HepG2 (cell line): ENCODE results near the gene TMEM238. TPM values are rescaled to one million over a fixed set of nuclear protein-coding genes. Genes with fewer than 3 reads are reported as not detected.

Source experiments
- ATAC-seq: fragments of 200-7000 bp; cut with Tn5 transposase; 3 replicates; pipeline ENCODE4 v1.9.1; 2020; ENCODE audit warnings: mild to moderate bottlenecking, moderate library complexity
- BruUV-seq: library from RNA; stranded (reverse); fragments of 400-500 nt; replicated peaks from 2 replicates; lab custom pipeline; 2021; lab: Mats Ljungman, UMichigan
- CTCF ChIA-PET: fragments of 300-600 bp; formaldehyde crosslinking; extraction: SDS; loops from one replicate; lab custom pipeline; 2021; ENCODE audit warnings: low total read pairs, inconsistent platforms, low intra/inter-chr PET ratio; lab: Yijun Ruan, JAX
- POLR2A ChIA-PET: fragments of 350-600 bp; sonication (Branson Sonifier 250); formaldehyde crosslinking; loops from one replicate; lab custom pipeline; 2020; ENCODE audit warnings: antibody characterized with exemption, inconsistent platforms; lab: Yijun Ruan, JAX
- DNase-seq: peaks from one replicate; pipeline ENCODE4 v3.0.0-alpha.2; 2015; ENCODE audit warnings: low spot score
- FAIRE-seq: peaks from 3 replicates; lab custom pipeline; 2011; peaks lifted over from hg19 to GRCh38; lab: Jason Lieb, UNC
- H2AFZ ChIP-seq: one replicate; pipeline ENCODE4 v1.6.1; 2011; ENCODE audit warnings: low read length, inconsistent platforms
- H3K27ac ChIP-seq: fragments of 300-600 bp; 3 replicates; pipeline ENCODE4 v1.8.0; 2011; ENCODE audit warnings: mixed run types, mild to moderate bottlenecking, mixed read lengths, low read length, inconsistent platforms; ENCODE audit not compliant: insufficient read depth; ENCODE audit errors: extremely low read length
- H3K27me3 ChIP-seq, 2 experiments: fragments of 200-600 bp in 1 of 2; 2 replicates in 1 of 2; 3 replicates in 1 of 2; pipeline versions ENCODE4 v1.6.0 to v1.8.0; 2011; ENCODE audit warnings: low read length in 2 of 2, mild to moderate bottlenecking in 2 of 2, moderate library complexity in 2 of 2, inconsistent platforms in 1 of 2; ENCODE audit not compliant: insufficient read depth in 2 of 2, control insufficient read depth in 1 of 2
- H3K36me3 ChIP-seq, 2 experiments: fragments of 200-600 bp in 1 of 2; replicated peaks in 1 of 2; 2 replicates in 1 of 2; 3 replicates in 1 of 2; pipeline versions ENCODE4 v1.5.1 to v1.8.0; 2011; ENCODE audit warnings: low read length in 2 of 2, inconsistent platforms in 1 of 2; ENCODE audit not compliant: insufficient read depth in 2 of 2, control insufficient read depth in 1 of 2
- H3K4me1 ChIP-seq: 2 replicates; pipeline ENCODE4 v1.5.1; 2012; ENCODE audit warnings: low read length, inconsistent platforms; ENCODE audit not compliant: insufficient read depth
- H3K4me2 ChIP-seq: 2 replicates; pipeline ENCODE4 v1.6.0; 2011; ENCODE audit warnings: low read depth, low read length, inconsistent platforms
- H3K4me3 ChIP-seq, 3 experiments: fragments of 200-600 bp in 1 of 3; sonication (generic), shearing (Covaris generic) in 1 of 3; replicated peaks in 1 of 3; 2 replicates each; pipeline ENCODE4 v1.5.1; 2011 to 2016; ENCODE audit warnings: low read length in 3 of 3, inconsistent platforms in 2 of 3, low read depth in 2 of 3, mild to moderate bottlenecking in 2 of 3, control low read depth in 1 of 3, mixed read lengths in 1 of 3; ENCODE audit not compliant: insufficient read depth in 1 of 3
- H3K79me2 ChIP-seq: one replicate; pipeline ENCODE4 v1.6.1; 2011; ENCODE audit warnings: low read length, inconsistent platforms; ENCODE audit not compliant: insufficient read depth
- H3K9ac ChIP-seq: 2 replicates; pipeline ENCODE4 v1.6.0; 2011; ENCODE audit warnings: mild to moderate bottlenecking, low read depth, low read length, inconsistent platforms; ENCODE audit not compliant: insufficient read depth
- H3K9me3 ChIP-seq: 2 replicates; pipeline ENCODE4 v1.5.1; 2012; ENCODE audit warnings: mild to moderate bottlenecking, low read length
- H4K20me1 ChIP-seq: 2 replicates; pipeline ENCODE4 v1.6.0; 2011; ENCODE audit warnings: inconsistent platforms, mild to moderate bottlenecking, low read length, moderate library complexity; ENCODE audit not compliant: insufficient read depth
- MBNL3 ChIP-seq: fragments of 250-450 bp; sonication (Bioruptor Pico); conservative IDR thresholded peaks from 2 replicates; pipeline ENCODE4 v1.8.0; 2022; ENCODE audit warnings: mild to moderate bottlenecking, inconsistent platforms
- MZF1 ChIP-seq: sonication (generic); formaldehyde crosslinking; IDR thresholded peaks from 2 replicates; pipeline ENCODE4 v1.8.1; 2023; ENCODE audit warnings: mild to moderate bottlenecking, missing genetic modification reagents, borderline replicate concordance
- PPARG ChIP-seq: conservative IDR thresholded peaks from 2 replicates; pipeline ENCODE4 v1.6.1; 2016; ENCODE audit warnings: missing biosample characterization, missing genetic modification reagents
- TCF7 ChIP-seq: sonication (generic); IDR thresholded peaks from 2 replicates; pipeline ENCODE4 v1.6.1; 2016; ENCODE audit warnings: antibody characterized with exemption, low read depth
- TEAD3 ChIP-seq: optimal IDR thresholded peaks from 2 replicates; pipeline ENCODE3; 2016; ENCODE audit warnings: borderline replicate concordance
- YEATS4 ChIP-seq: sonication (generic); formaldehyde crosslinking; IDR thresholded peaks from 2 replicates; pipeline ENCODE4 v1.4.0; 2020; ENCODE audit warnings: missing genetic modification reagents, borderline replicate concordance
- ZFP41 ChIP-seq: sonication (generic); formaldehyde crosslinking; IDR thresholded peaks from 2 replicates; pipeline ENCODE4 v1.4.0; 2020; ENCODE audit warnings: mild to moderate bottlenecking, missing genetic modification reagents, borderline replicate concordance
- ZNF468 ChIP-seq: sonication (generic); formaldehyde crosslinking; IDR thresholded peaks from 2 replicates; pipeline ENCODE4 v1.8.0; 2022; ENCODE audit warnings: mild to moderate bottlenecking, moderate library complexity, missing genetic modification reagents
- ZNF749 ChIP-seq: sonication (generic); formaldehyde crosslinking; IDR thresholded peaks from 2 replicates; pipeline ENCODE4 v1.8.0; 2022; ENCODE audit warnings: mild to moderate bottlenecking, missing genetic modification reagents, moderate library complexity, borderline replicate concordance
- ZNF75D ChIP-seq: sonication (generic); formaldehyde crosslinking; IDR thresholded peaks from 2 replicates; pipeline ENCODE4 v1.8.1; 2023; ENCODE audit warnings: missing genetic modification reagents, mild to moderate bottlenecking, borderline replicate concordance
- WGBS: methylation state at CpG from one replicate; pipeline ENCODE4 v1.1.6; 2017; ENCODE audit warnings: low lambda C conversion rate; 5-methylcytosine and 5-hydroxymethylcytosine counted together
- in situ Hi-C: cut with HindIII; loops from 2 replicates; pipeline ENCODE4 v1.10.0; 2017; ENCODE audit warnings: low pct_unique_long_range_greater_than_20kb; ENCODE audit not compliant: extremely low pct_ligation_motif_present
- intact Hi-C: fragments of 100-400 bp; cut with micrococcal nuclease; formaldehyde crosslinking; loops from one replicate; pipeline ENCODE4 v1.10.0; 2022; ENCODE audit not compliant: unreplicated experiment
- polyA plus RNA-seq, 8 experiments: library from polyadenylated mRNA; depleted of rRNA in 3 of 8; stranded (reverse) in 7 of 8; unstranded in 1 of 8; fragments of >200 nt; fragmentation: Illumina TruSeq in 4 of 8; extraction: Trizol in 4 of 8; gene quantifications; 2 replicates each; pipeline versions ENCODE4 v1.2.1 to v1.2.3, GENCODE V29; 2011 to 2016; ENCODE audit warnings: low read depth in 4 of 8, missing spikeins in 1 of 8, mixed read lengths in 1 of 8; ENCODE audit not compliant: insufficient read depth in 1 of 8
- total RNA-seq, 5 experiments: library from RNA; depleted of rRNA; stranded (reverse); fragments of >200 nt; fragmentation: Illumina TruSeq; extraction: Trizol; gene quantifications; 2 replicates each; pipeline ENCODE4 v1.2.3, GENCODE V29; 2016; ENCODE audit warnings: low read depth in 1 of 5
- TF ChIP-seq, protein P1 (sequence below): sonication (generic); formaldehyde crosslinking; IDR thresholded peaks from 2 replicates; pipeline ENCODE4 v1.5.0; 2020; ENCODE audit warnings: missing genetic modification reagents
- TF ChIP-seq, protein P2 (sequence below): sonication (generic); formaldehyde crosslinking; IDR thresholded peaks from 2 replicates; pipeline ENCODE4 v1.4.0; 2020; ENCODE audit warnings: missing genetic modification reagents, borderline replicate concordance

Gene TMEM238
- total and polyA plus RNA-seq, 2 of the 13 experiments (the other 11 are each of a cell fraction or from before 2014, with no cell fraction given), result not detected

DNA sequence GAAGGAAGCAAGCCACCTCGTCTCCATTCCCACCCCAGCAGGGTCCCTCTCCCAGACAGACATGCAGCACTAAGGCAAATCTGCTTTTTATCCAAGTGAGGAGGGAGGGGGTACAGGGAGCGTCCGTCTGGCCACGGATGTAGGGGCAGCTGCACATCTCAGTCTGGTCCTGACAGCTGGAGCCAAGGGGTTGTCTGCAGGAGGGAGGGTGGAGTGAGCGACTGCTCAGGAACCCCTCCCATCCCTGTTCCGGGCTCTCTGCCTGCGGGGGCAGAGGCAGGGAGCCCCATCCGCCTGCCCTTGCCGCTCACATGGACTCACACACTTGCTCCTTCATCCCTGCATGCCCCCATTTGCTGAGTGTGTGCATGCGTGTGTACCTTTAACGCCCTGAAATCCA lies 4.9 kb downstream of the TMEM238 start:
- peaks cover 50% of the 10 kb centered on the region for H3K4me1 ChIP-seq
- ATAC-seq (no peak), FAIRE-seq (no peak), DNase-seq (no peak)
- no peak overlapping the region for H2AFZ ChIP-seq
- no peak overlapping the region for H3K4me2 ChIP-seq
- H3K27me3 ChIP-seq, result 0 out of 5 replicates have a peak, but pooled peaks cover 0 to 7% of the 10 kb centered on the region in 2 experiments
- no peaks in the 10 kb centered on the region for H3K9me3 ChIP-seq
- POLR2A ChIA-PET, result no interaction called here
- CTCF ChIA-PET, result no interaction called here
- H4K20me1 ChIP-seq, result no peaks in the 10 kb centered on the region
- BruUV-seq, result no TSS peak
- TF ChIP-seq ZFP41 (CRISPR knock-in tag) (no peak), TCF7 (no peak), PPARG (no peak), MBNL3 (CRISPR knock-in tag) (no peak)
- no peaks in the 10 kb centered on the region for H3K36me3 ChIP-seq
- H3K9ac ChIP-seq, result no peak overlapping the region
- H3K4me3 ChIP-seq, result no peak overlapping the region
- intact Hi-C loops (no loop called here), in situ Hi-C loops (no loop called here)
- no peak overlapping the region for H3K27ac ChIP-seq
- no peaks in the 10 kb centered on the region for H3K79me2 ChIP-seq
- WGBS, result 44% methylated on average over 10 of the region's 11 CpGs

DNA sequence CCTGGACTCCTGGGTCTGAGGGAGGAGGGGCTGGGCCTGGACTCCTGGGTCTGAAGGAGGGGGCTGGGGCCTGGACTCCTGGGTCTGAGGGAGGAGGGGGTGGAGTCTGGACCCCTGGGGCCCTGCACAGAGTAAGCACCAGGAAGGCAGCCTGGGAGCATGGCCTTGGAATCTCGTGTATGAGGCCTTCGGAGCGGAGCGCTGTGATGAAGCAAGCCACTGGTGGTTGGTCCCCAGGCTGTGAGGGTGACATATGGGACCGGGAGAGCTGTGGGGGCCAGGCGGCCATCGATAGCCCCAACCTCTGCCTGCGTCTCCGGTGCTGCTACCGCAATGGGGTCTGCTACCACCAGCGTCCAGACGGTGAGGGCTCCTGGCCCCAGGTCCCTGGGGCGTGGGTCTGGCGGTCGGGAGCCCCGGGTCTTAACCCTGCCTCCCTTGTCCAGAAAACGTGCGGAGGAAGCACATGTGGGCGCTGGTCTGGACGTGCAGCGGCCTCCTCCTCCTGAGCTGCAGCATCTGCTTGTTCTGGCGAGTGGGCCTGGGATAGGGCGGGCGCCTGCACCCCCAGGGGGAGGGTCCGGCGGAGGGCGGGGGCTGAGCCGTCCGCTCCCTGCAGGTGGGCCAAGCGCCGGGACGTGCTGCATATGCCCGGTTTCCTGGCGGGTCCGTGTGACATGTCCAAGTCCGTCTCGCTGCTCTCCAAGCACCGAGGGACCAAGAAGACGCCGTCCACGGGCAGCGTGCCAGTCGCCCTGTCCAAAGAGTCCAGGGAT lies 6.5 kb downstream of the TMEM238 start:
- peak overlapping the region; percentile 85 for H3K4me2 ChIP-seq
- intact Hi-C loops (no loop called here), in situ Hi-C loops (no loop called here)
- FAIRE-seq (peak; percentile 50), DNase-seq (peak; percentile 52), ATAC-seq (peak; percentile 78)
- H3K79me2 ChIP-seq, result no peaks in the 10 kb centered on the region
- no peaks in the 10 kb centered on the region for H4K20me1 ChIP-seq
- H3K9ac ChIP-seq, result peak overlapping the region; percentile 47; the same call in 1 of the 2 replicates
- no peak overlapping the region for H3K27ac ChIP-seq
- peak overlapping the region; percentile 2 to 68 (median 35); a peak in 5 of 6 replicates for H3K4me3 ChIP-seq
- H2AFZ ChIP-seq, result no peak overlapping the region
- H3K4me1 ChIP-seq, result peaks cover 66% of the 10 kb centered on the region
- 6% methylated on average over 7 of the region's 43 CpGs for WGBS
- no TSS peak for BruUV-seq
- ChIA-PET CTCF (no interaction called here), POLR2A (interaction anchor here (2.3 kb wide), 1 partner anchor 30 kb away, joined by 6 read pairs; the partner anchor contains the start of gene UBE2S)
- H3K27me3 ChIP-seq, result peaks cover 0 to 7% of the 10 kb centered on the region in 2 experiments; a peak in 1 of 5 replicates
- no peaks in the 10 kb centered on the region for H3K9me3 ChIP-seq
- H3K36me3 ChIP-seq, result no peaks in the 10 kb centered on the region
- peak; percentile 55; the same call in 1 of the 2 replicates for TF ChIP-seq YEATS4
- TF ChIP-seq, protein P1, sequence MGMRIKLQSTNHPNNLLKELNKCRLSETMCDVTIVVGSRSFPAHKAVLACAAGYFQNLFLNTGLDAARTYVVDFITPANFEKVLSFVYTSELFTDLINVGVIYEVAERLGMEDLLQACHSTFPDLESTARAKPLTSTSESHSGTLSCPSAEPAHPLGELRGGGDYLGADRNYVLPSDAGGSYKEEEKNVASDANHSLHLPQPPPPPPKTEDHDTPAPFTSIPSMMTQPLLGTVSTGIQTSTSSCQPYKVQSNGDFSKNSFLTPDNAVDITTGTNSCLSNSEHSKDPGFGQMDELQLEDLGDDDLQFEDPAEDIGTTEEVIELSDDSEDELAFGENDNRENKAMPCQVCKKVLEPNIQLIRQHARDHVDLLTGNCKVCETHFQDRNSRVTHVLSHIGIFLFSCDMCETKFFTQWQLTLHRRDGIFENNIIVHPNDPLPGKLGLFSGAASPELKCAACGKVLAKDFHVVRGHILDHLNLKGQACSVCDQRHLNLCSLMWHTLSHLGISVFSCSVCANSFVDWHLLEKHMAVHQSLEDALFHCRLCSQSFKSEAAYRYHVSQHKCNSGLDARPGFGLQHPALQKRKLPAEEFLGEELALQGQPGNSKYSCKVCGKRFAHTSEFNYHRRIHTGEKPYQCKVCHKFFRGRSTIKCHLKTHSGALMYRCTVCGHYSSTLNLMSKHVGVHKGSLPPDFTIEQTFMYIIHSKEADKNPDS (CRISPR knock-in tag), result no peak
- TF ChIP-seq ZNF468 (CRISPR knock-in tag), result no peak
- no peak for TF ChIP-seq MZF1 (CRISPR knock-in tag)
- TF ChIP-seq ZNF75D, result no peak
- peak; percentile 82 for TF ChIP-seq TEAD3
- no peak for TF ChIP-seq ZNF749 (CRISPR knock-in tag)
- TF ChIP-seq, protein P2, sequence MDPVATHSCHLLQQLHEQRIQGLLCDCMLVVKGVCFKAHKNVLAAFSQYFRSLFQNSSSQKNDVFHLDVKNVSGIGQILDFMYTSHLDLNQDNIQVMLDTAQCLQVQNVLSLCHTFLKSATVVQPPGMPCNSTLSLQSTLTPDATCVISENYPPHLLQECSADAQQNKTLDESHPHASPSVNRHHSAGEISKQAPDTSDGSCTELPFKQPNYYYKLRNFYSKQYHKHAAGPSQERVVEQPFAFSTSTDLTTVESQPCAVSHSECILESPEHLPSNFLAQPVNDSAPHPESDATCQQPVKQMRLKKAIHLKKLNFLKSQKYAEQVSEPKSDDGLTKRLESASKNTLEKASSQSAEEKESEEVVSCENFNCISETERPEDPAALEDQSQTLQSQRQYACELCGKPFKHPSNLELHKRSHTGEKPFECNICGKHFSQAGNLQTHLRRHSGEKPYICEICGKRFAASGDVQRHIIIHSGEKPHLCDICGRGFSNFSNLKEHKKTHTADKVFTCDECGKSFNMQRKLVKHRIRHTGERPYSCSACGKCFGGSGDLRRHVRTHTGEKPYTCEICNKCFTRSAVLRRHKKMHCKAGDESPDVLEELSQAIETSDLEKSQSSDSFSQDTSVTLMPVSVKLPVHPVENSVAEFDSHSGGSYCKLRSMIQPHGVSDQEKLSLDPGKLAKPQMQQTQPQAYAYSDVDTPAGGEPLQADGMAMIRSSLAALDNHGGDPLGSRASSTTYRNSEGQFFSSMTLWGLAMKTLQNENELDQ, result no peak
